ENCODE data around the gene AGRN.

DNA sequence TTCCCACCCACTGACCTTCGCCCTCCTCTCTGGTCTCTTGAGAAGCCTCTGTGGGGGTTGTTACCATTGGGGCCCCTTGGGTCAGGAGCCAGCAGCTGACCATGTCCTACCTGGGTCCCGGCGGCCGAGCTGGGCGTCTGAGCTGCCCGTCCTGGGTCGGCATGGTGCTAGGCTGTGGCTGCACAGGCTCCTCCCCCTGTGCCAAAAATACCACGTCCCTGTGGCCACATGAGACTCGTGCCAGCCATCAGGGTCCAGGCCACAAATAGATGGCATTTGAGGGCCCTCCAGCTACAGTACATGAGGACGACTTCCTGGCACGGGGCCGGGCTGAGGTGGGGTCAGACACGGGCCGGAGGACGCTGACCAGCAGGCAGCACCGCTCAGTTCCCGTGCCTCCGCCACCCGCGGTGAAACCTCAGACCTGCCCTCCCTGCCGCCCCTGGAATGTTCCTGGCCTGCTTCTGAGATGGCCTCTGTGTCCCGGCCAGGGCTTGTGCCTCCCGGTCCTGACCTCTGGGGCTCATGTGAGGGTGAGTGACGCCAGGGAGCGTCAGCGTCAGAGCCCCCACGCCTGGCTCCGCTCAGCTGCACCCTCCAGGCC lies 37.9 kb upstream of the AGRN start, which contains the start of gene PERM1:
- TF ChIP-seq CREM (CRISPR knock-in tag; IDR thresholded peaks at IDR 0.05) (no peak), MYBL2 (CRISPR knock-in tag; IDR thresholded peaks at IDR 0.05) (no peak), ZNF232 (CRISPR knock-in tag; IDR thresholded peaks at IDR 0.05) (no peak), NR3C1 (CRISPR knock-in tag; conservative IDR thresholded peaks at IDR 0.05; ENCODE audit: low read depth) (no peak), NR2C2 (CRISPR knock-in tag; IDR thresholded peaks at IDR 0.05) (no peak)
- TF ChIP-seq, protein P1, sequence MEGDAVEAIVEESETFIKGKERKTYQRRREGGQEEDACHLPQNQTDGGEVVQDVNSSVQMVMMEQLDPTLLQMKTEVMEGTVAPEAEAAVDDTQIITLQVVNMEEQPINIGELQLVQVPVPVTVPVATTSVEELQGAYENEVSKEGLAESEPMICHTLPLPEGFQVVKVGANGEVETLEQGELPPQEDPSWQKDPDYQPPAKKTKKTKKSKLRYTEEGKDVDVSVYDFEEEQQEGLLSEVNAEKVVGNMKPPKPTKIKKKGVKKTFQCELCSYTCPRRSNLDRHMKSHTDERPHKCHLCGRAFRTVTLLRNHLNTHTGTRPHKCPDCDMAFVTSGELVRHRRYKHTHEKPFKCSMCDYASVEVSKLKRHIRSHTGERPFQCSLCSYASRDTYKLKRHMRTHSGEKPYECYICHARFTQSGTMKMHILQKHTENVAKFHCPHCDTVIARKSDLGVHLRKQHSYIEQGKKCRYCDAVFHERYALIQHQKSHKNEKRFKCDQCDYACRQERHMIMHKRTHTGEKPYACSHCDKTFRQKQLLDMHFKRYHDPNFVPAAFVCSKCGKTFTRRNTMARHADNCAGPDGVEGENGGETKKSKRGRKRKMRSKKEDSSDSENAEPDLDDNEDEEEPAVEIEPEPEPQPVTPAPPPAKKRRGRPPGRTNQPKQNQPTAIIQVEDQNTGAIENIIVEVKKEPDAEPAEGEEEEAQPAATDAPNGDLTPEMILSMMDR (IDR thresholded peaks at IDR 0.05), result no peak
- TF ChIP-seq, protein P2, sequence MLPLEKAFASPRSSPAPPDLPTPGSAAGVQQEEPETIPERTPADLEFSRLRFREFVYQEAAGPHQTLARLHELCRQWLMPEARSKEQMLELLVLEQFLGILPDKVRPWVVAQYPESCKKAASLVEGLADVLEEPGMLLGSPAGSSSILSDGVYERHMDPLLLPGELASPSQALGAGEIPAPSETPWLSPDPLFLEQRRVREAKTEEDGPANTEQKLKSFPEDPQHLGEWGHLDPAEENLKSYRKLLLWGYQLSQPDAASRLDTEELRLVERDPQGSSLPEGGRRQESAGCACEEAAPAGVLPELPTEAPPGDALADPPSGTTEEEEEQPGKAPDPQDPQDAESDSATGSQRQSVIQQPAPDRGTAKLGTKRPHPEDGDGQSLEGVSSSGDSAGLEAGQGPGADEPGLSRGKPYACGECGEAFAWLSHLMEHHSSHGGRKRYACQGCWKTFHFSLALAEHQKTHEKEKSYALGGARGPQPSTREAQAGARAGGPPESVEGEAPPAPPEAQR (CRISPR knock-in tag; IDR thresholded peaks at IDR 0.05), result no peak
- TF ChIP-seq, protein P3, sequence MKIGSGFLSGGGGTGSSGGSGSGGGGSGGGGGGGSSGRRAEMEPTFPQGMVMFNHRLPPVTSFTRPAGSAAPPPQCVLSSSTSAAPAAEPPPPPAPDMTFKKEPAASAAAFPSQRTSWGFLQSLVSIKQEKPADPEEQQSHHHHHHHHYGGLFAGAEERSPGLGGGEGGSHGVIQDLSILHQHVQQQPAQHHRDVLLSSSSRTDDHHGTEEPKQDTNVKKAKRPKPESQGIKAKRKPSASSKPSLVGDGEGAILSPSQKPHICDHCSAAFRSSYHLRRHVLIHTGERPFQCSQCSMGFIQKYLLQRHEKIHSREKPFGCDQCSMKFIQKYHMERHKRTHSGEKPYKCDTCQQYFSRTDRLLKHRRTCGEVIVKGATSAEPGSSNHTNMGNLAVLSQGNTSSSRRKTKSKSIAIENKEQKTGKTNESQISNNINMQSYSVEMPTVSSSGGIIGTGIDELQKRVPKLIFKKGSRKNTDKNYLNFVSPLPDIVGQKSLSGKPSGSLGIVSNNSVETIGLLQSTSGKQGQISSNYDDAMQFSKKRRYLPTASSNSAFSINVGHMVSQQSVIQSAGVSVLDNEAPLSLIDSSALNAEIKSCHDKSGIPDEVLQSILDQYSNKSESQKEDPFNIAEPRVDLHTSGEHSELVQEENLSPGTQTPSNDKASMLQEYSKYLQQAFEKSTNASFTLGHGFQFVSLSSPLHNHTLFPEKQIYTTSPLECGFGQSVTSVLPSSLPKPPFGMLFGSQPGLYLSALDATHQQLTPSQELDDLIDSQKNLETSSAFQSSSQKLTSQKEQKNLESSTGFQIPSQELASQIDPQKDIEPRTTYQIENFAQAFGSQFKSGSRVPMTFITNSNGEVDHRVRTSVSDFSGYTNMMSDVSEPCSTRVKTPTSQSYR (CRISPR knock-in tag; IDR thresholded peaks at IDR 0.05), result no peak
- TF ChIP-seq, protein P4, sequence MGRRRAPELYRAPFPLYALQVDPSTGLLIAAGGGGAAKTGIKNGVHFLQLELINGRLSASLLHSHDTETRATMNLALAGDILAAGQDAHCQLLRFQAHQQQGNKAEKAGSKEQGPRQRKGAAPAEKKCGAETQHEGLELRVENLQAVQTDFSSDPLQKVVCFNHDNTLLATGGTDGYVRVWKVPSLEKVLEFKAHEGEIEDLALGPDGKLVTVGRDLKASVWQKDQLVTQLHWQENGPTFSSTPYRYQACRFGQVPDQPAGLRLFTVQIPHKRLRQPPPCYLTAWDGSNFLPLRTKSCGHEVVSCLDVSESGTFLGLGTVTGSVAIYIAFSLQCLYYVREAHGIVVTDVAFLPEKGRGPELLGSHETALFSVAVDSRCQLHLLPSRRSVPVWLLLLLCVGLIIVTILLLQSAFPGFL (CRISPR knock-in tag; IDR thresholded peaks at IDR 0.05; ENCODE audit: borderline replicate concordance), result no peak
- TF ChIP-seq, protein P5, sequence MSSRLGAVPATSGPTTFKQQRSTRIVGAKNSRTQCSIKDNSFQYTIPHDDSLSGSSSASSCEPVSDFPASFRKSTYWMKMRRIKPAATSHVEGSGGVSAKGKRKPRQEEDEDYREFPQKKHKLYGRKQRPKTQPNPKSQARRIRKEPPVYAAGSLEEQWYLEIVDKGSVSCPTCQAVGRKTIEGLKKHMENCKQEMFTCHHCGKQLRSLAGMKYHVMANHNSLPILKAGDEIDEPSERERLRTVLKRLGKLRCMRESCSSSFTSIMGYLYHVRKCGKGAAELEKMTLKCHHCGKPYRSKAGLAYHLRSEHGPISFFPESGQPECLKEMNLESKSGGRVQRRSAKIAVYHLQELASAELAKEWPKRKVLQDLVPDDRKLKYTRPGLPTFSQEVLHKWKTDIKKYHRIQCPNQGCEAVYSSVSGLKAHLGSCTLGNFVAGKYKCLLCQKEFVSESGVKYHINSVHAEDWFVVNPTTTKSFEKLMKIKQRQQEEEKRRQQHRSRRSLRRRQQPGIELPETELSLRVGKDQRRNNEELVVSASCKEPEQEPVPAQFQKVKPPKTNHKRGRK (CRISPR knock-in tag; IDR thresholded peaks at IDR 0.05; ENCODE audit: borderline replicate concordance), result no peak
- TF ChIP-seq, protein P6, sequence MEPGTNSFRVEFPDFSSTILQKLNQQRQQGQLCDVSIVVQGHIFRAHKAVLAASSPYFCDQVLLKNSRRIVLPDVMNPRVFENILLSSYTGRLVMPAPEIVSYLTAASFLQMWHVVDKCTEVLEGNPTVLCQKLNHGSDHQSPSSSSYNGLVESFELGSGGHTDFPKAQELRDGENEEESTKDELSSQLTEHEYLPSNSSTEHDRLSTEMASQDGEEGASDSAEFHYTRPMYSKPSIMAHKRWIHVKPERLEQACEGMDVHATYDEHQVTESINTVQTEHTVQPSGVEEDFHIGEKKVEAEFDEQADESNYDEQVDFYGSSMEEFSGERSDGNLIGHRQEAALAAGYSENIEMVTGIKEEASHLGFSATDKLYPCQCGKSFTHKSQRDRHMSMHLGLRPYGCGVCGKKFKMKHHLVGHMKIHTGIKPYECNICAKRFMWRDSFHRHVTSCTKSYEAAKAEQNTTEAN (CRISPR knock-in tag; IDR thresholded peaks at IDR 0.05), result no peak

All from WTC11 (cell line).